ENCODE data around the gene HOXC10. TPM values are rescaled to one million over a fixed set of nuclear protein-coding genes. Genes with fewer than 3 reads are reported as not detected.

Gene HOXC10
- total RNA-seq, 1 experiment from 2014 or later = 154 TPM

GRCh38 chr12:53975479-53976152 is 9.3 kb upstream of the HOXC10 start:
- BruUV-seq (replicated peaks) = no TSS peak
- CTCF ChIA-PET = interaction anchor here (0.5 to 1.0 kb wide), 3 partner anchors 218 to 227 kb away, joined by 3 to 4 read pairs (median 3); no protein-coding TSS in a partner anchor

GRCh38 chr12:53976172-53976822 is 8.6 kb upstream of the HOXC10 start:
- Histone ChIP-seq H3K4me1 (ENCODE audit: control insufficient read depth, insufficient read depth, low read length) (peaks cover 68% of the 10 kb centered on the region), H3K36me3 (ENCODE audit: control insufficient read depth, insufficient read depth, low read length) (no peaks in the 10 kb centered on the region), H3K4me3 (ENCODE audit: low read depth in 2 of 2, low read length in 2 of 2) (peak overlapping the region; percentile 77 to 85), H3K27me3 (ENCODE audit: control insufficient read depth, insufficient read depth, low read length) (no peaks in the 10 kb centered on the region), H3K27ac (ENCODE audit: low read length) (peak overlapping the region; percentile 100), H3K9me3 (ENCODE audit: control insufficient read depth, insufficient read depth, low read depth, low read length) (no peaks in the 10 kb centered on the region)
- in situ Hi-C loops (cut with HindIII; ENCODE audit: low pct_unique_long_range_greater_than_20kb, low sequenced_read_pairs) = no loop called here
- ATAC-seq (no peak; the same call in 1 of the 2 replicates), DNase-seq (ENCODE audit: low read depth, low spot score) (no peak)
- ChIA-PET POLR2A (interaction anchor here (0.5 to 1.1 kb wide), 4 partner anchors 24 to 311 kb away, joined by 3 to 8 read pairs (median 5); partner anchors contain the start of gene HOXC9), CTCF (interaction anchor here (0.5 to 1.0 kb wide), 3 partner anchors 146 to 227 kb away, joined by 3 to 5 read pairs (median 4); no protein-coding TSS in a partner anchor)
- intact Hi-C loops (cut with micrococcal nuclease; ENCODE audit: unreplicated experiment) = no loop called here
- BruUV-seq (replicated peaks) = no TSS peak
- no peak for TF ChIP-seq POLR2AphosphoS5 (IDR thresholded peaks at IDR 0.05; ENCODE audit: low read depth, low read length)
- no peak for TF ChIP-seq CTCF (IDR thresholded peaks at IDR 0.05)
- TF ChIP-seq, protein P1, sequence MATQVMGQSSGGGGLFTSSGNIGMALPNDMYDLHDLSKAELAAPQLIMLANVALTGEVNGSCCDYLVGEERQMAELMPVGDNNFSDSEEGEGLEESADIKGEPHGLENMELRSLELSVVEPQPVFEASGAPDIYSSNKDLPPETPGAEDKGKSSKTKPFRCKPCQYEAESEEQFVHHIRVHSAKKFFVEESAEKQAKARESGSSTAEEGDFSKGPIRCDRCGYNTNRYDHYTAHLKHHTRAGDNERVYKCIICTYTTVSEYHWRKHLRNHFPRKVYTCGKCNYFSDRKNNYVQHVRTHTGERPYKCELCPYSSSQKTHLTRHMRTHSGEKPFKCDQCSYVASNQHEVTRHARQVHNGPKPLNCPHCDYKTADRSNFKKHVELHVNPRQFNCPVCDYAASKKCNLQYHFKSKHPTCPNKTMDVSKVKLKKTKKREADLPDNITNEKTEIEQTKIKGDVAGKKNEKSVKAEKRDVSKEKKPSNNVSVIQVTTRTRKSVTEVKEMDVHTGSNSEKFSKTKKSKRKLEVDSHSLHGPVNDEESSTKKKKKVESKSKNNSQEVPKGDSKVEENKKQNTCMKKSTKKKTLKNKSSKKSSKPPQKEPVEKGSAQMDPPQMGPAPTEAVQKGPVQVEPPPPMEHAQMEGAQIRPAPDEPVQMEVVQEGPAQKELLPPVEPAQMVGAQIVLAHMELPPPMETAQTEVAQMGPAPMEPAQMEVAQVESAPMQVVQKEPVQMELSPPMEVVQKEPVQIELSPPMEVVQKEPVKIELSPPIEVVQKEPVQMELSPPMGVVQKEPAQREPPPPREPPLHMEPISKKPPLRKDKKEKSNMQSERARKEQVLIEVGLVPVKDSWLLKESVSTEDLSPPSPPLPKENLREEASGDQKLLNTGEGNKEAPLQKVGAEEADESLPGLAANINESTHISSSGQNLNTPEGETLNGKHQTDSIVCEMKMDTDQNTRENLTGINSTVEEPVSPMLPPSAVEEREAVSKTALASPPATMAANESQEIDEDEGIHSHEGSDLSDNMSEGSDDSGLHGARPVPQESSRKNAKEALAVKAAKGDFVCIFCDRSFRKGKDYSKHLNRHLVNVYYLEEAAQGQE (IDR thresholded peaks at IDR 0.05; ENCODE audit: insufficient read depth in 1 of 2, low read depth in 2 of 2, low read length in 1 of 2) = no peak
- no peak for TF ChIP-seq SIN3A (IDR thresholded peaks at IDR 0.05; ENCODE audit: borderline replicate concordance, insufficient read depth, low read depth, low read length)
- TF ChIP-seq TCF7L2 (IDR thresholded peaks at IDR 0.05; ENCODE audit: low read depth, low read length) = no peak

More at GRCh38 chr12:53975479-53976152, 9.3 kb upstream of the HOXC10 start:
- H3K36me3 ChIP-seq (ENCODE audit: control insufficient read depth, insufficient read depth, low read length) = no peaks in the 10 kb centered on the region
- H3K27me3 ChIP-seq (ENCODE audit: control insufficient read depth, insufficient read depth, low read length) = no peaks in the 10 kb centered on the region
- H3K4me1 ChIP-seq (ENCODE audit: control insufficient read depth, insufficient read depth, low read length) = peaks cover 68% of the 10 kb centered on the region
- peak overlapping the region; percentile 77 to 85 for H3K4me3 ChIP-seq (ENCODE audit: low read depth in 2 of 2, low read length in 2 of 2)
- no peak for DNase-seq (ENCODE audit: low read depth, low spot score)
- in situ Hi-C loops (cut with HindIII; ENCODE audit: low pct_unique_long_range_greater_than_20kb, low sequenced_read_pairs) (no loop called here), intact Hi-C loops (cut with micrococcal nuclease; ENCODE audit: unreplicated experiment) (no loop called here)
- H3K27ac ChIP-seq (ENCODE audit: low read length) = peak overlapping the region; percentile 100
- H3K9me3 ChIP-seq (ENCODE audit: control insufficient read depth, insufficient read depth, low read depth, low read length) = no peaks in the 10 kb centered on the region
- TF ChIP-seq SIN3A (IDR thresholded peaks at IDR 0.05; ENCODE audit: borderline replicate concordance, insufficient read depth, low read depth, low read length) = no peak
- TF ChIP-seq CTCF (IDR thresholded peaks at IDR 0.05) = no peak
- TF ChIP-seq, protein P1 (IDR thresholded peaks at IDR 0.05; ENCODE audit: insufficient read depth in 1 of 2, low read depth in 2 of 2, low read length in 1 of 2) = no peak
- TF ChIP-seq POLR2AphosphoS5 (IDR thresholded peaks at IDR 0.05; ENCODE audit: low read depth, low read length) = peak; percentile 51; the same call in 1 of the 2 replicates
- no peak for TF ChIP-seq TCF7L2 (IDR thresholded peaks at IDR 0.05; ENCODE audit: low read depth, low read length)
- POLR2A ChIA-PET = interaction anchor here (0.5 to 1.1 kb wide), 3 partner anchors 24 to 311 kb away, joined by 3 to 6 read pairs (median 4); partner anchors contain the start of gene HOXC9
- no peak for ATAC-seq

Measured in Panc1 (cell line).